ENCODE data around the gene TMEM165.

Gene TMEM165

GRCh38 chr4:55406545-55406944 lies 10.8 kb downstream of the TMEM165 start:
- no peak for DNase-seq (ENCODE audit: low read depth in 2 of 2)

GRCh38 chr4:55407119-55407518 lies 11.4 kb downstream of the TMEM165 start:
- DNase-seq (ENCODE audit: low read depth in 2 of 2), result no peak

GRCh38 chr4:55407764-55408163 lies 12.0 kb downstream of the TMEM165 start:
- DNase-seq (ENCODE audit: low read depth in 2 of 2), result no peak

- no peak for DNase-seq (ENCODE audit: low read depth in 2 of 2)
Measured at GRCh38 chr4:55409468-55410171, 13.9 kb downstream of the TMEM165 start.

- no peak for DNase-seq (ENCODE audit: low read depth in 2 of 2)
Measured at GRCh38 chr4:55410431-55410830, 14.7 kb downstream of the TMEM165 start.

- DNase-seq (ENCODE audit: low read depth in 2 of 2), result no peak
Measured at GRCh38 chr4:55411621-55412020, 15.9 kb downstream of the TMEM165 start.

GRCh38 chr4:55416176-55416575 lies 20.4 kb downstream of the TMEM165 start:
- DNase-seq (ENCODE audit: low read depth in 2 of 2), result no peak

GRCh38 chr4:55424791-55425190 lies 29.0 kb downstream of the TMEM165 start:
- no peak for DNase-seq (ENCODE audit: low read depth in 2 of 2)

GRCh38 chr4:55431710-55432336 lies 36.1 kb downstream of the TMEM165 start:
- DNase-seq (ENCODE audit: low read depth in 2 of 2), result no peak

GRCh38 chr4:55435141-55435841 lies 39.5 kb downstream of the TMEM165 start:
- DNase-seq (ENCODE audit: low read depth in 2 of 2), result no peak

GRCh38 chr4:55437356-55437796 lies 41.6 kb downstream of the TMEM165 start:
- no peak for DNase-seq (ENCODE audit: low read depth in 2 of 2)

GRCh38 chr4:55437823-55438222 lies 42.1 kb downstream of the TMEM165 start:
- no peak for DNase-seq (ENCODE audit: low read depth in 2 of 2)

GRCh38 chr4:55438314-55438713 lies 42.6 kb downstream of the TMEM165 start:
- no peak for DNase-seq (ENCODE audit: low read depth in 2 of 2)

- no peak for DNase-seq (ENCODE audit: low read depth in 2 of 2)
Measured at GRCh38 chr4:55439023-55439422, 43.3 kb downstream of the TMEM165 start.

- no peak for DNase-seq (ENCODE audit: low read depth in 2 of 2)
Measured at GRCh38 chr4:55440786-55441185, 45.0 kb downstream of the TMEM165 start.

GRCh38 chr4:55442541-55442940 lies 46.8 kb downstream of the TMEM165 start:
- no peak for DNase-seq (ENCODE audit: low read depth in 2 of 2)

GRCh38 chr4:55444827-55445226 lies 49.1 kb downstream of the TMEM165 start:
- DNase-seq (ENCODE audit: low read depth in 2 of 2), result no peak

GRCh38 chr4:55445921-55446577 lies 50.3 kb downstream of the TMEM165 start:
- DNase-seq (ENCODE audit: low read depth in 2 of 2), result no peak

GRCh38 chr4:55446578-55446922 lies 50.8 kb downstream of the TMEM165 start:
- no peak for DNase-seq (ENCODE audit: low read depth in 2 of 2)

- DNase-seq (ENCODE audit: low read depth in 2 of 2), result no peak
Measured at GRCh38 chr4:55447108-55447708, 51.5 kb downstream of the TMEM165 start.

- no peak for DNase-seq (ENCODE audit: low read depth in 2 of 2)
Measured at GRCh38 chr4:55447831-55448230, 52.1 kb downstream of the TMEM165 start.

- no peak for DNase-seq (ENCODE audit: low read depth in 2 of 2)
Measured at GRCh38 chr4:55450566-55450965, 54.8 kb downstream of the TMEM165 start.
